WTC11 (cell line): Measurements from ENCODE around the gene CHST5. TPM values are rescaled to one million over a fixed set of nuclear protein-coding genes. Genes with fewer than 3 reads are reported as not detected.
"Not testable (repeated sequence)": the region's sequence is repeated elsewhere in the genome, so short reads cannot be mapped to it uniquely, and the experiment has no call there.

Experiments used
- ATAC-seq: fragments of 200-7000 bp; cut with Tn5 transposase; 2 replicates; pipeline ENCODE4 v1.10.0; 2021; ENCODE audit warnings: mild to moderate bottlenecking, moderate library complexity
- CTCF ChIA-PET: fragments of 300-600 bp; sonication (Branson Sonifier 250); formaldehyde crosslinking; loops from one replicate; lab custom pipeline; 2021; ENCODE audit warnings: antibody characterized with exemption; lab: Charles Lee
- POLR2A ChIA-PET: fragments of 350-600 bp; sonication (Branson Sonifier 250); formaldehyde crosslinking; loops from one replicate; lab custom pipeline; 2021; ENCODE audit warnings: antibody characterized with exemption; lab: Charles Lee
- DNase-seq: peaks from one replicate; pipeline ENCODE4 v3.0.0; 2021; ENCODE audit warnings: low spot score
- H3K27ac Mint-ChIP-seq: 2 replicates; pipeline ENCODE4 v1.8.0; 2021; ENCODE audit warnings: mixed read lengths
- H3K27me3 Mint-ChIP-seq: 2 replicates; pipeline ENCODE4 v1.8.0; 2021; ENCODE audit warnings: low read depth, mild to moderate bottlenecking, moderate library complexity, mixed read lengths
- H3K36me3 Mint-ChIP-seq: 2 replicates; pipeline ENCODE4 v1.8.0; 2021; ENCODE audit warnings: mixed read lengths
- H3K4me1 Mint-ChIP-seq: 2 replicates; pipeline ENCODE4 v1.8.0; 2022; ENCODE audit warnings: mixed read lengths
- H3K4me3 Mint-ChIP-seq: 2 replicates; pipeline ENCODE4 v1.8.0; 2021; ENCODE audit warnings: mild to moderate bottlenecking, moderate library complexity, mixed read lengths
- H3K9me3 Mint-ChIP-seq: 2 replicates; pipeline ENCODE4 v1.8.0; 2021; ENCODE audit warnings: mixed read lengths
- ATF1 ChIP-seq: sonication (generic); formaldehyde crosslinking; IDR thresholded peaks from 2 replicates; pipeline ENCODE4 v1.8.1; 2023; ENCODE audit warnings: mild to moderate bottlenecking, moderate library complexity, missing genetic modification reagents
- CREM ChIP-seq: sonication (generic); formaldehyde crosslinking; IDR thresholded peaks from 2 replicates; pipeline ENCODE4 v1.8.1; 2022; ENCODE audit warnings: mild to moderate bottlenecking, missing genetic modification reagents, moderate library complexity
- FOXK1 ChIP-seq: sonication (generic); formaldehyde crosslinking; IDR thresholded peaks from 2 replicates; pipeline ENCODE4 v1.8.0; 2022; ENCODE audit warnings: mild to moderate bottlenecking, moderate library complexity, missing genetic modification reagents
- MYBL2 ChIP-seq: sonication (generic); formaldehyde crosslinking; IDR thresholded peaks from 2 replicates; pipeline ENCODE4 v1.8.1; 2023; ENCODE audit warnings: mild to moderate bottlenecking, moderate library complexity, missing genetic modification reagents
- NFE2L1 ChIP-seq: sonication (generic); formaldehyde crosslinking; IDR thresholded peaks from 2 replicates; pipeline ENCODE4 v1.8.1; 2023; ENCODE audit warnings: missing genetic modification reagents
- NR3C1 ChIP-seq: sonication (generic); formaldehyde crosslinking; conservative IDR thresholded peaks from 2 replicates; pipeline ENCODE4 v1.8.1; 2023; ENCODE audit warnings: low read depth, mild to moderate bottlenecking, missing genetic modification reagents
- SMAD3 ChIP-seq: sonication (generic); formaldehyde crosslinking; IDR thresholded peaks from 2 replicates; pipeline ENCODE4 v1.8.0; 2022; ENCODE audit warnings: missing genetic modification reagents, mild to moderate bottlenecking, borderline replicate concordance
- TCF7 ChIP-seq: sonication (generic); formaldehyde crosslinking; IDR thresholded peaks from 2 replicates; pipeline ENCODE4 v1.8.0; 2022; ENCODE audit warnings: mild to moderate bottlenecking, low read depth, missing genetic modification reagents, moderate library complexity
- ZNF396 ChIP-seq: fragments of 250-450 bp; sonication (Bioruptor Pico); IDR thresholded peaks from 2 replicates; pipeline ENCODE4 v1.8.0; 2021; ENCODE audit warnings: mild to moderate bottlenecking, moderate library complexity, borderline replicate concordance
- total RNA-seq: library from RNA; stranded (reverse); gene quantifications from 3 replicates; pipeline ENCODE4 v1.2.3, GENCODE V29; 2021
- TF ChIP-seq, protein P1 (sequence below): sonication (generic); formaldehyde crosslinking; IDR thresholded peaks from 2 replicates; pipeline ENCODE4 v1.8.0; 2022; ENCODE audit warnings: mild to moderate bottlenecking, missing genetic modification reagents
- TF ChIP-seq, protein P2 (sequence below): sonication (generic); formaldehyde crosslinking; IDR thresholded peaks from 2 replicates; pipeline ENCODE4 v1.8.1; 2023; ENCODE audit warnings: mild to moderate bottlenecking, moderate library complexity, missing genetic modification reagents
- TF ChIP-seq, protein P3 (sequence below): sonication (generic); formaldehyde crosslinking; IDR thresholded peaks from 2 replicates; pipeline ENCODE4 v1.8.1; 2023; ENCODE audit warnings: mild to moderate bottlenecking, missing genetic modification reagents, borderline replicate concordance
- TF ChIP-seq, protein P4 (sequence below): sonication (generic); formaldehyde crosslinking; IDR thresholded peaks from 2 replicates; pipeline ENCODE4 v1.8.0; 2023; ENCODE audit warnings: missing genetic modification reagents
- TF ChIP-seq, protein P5 (sequence below): sonication (generic); formaldehyde crosslinking; IDR thresholded peaks from 2 replicates; pipeline ENCODE4 v1.8.1; 2023; ENCODE audit warnings: mild to moderate bottlenecking, missing genetic modification reagents, moderate library complexity

CHST5 gene
- total RNA-seq, 1 experiment from 2014 or later: not detected

DNA sequence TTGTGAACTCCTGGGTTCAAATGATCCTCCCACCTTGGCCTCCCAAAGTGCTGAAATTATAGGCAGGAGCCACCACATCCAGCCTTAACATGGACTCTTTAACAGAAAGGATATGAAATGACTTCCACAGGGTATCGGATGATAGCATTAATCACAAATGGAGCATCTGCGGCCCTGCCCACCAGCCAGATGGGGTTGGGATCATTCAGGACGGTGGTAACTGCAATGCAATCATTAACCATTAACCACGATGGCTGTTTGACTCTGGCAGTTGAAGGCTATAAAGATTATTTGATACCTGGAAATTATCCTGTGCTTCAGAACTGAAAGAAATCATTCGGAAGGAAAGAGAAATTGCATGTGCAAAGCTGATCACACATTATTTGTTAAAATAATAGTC lies 5.3 kb upstream of the CHST5 start:
- DNase-seq: no peak
- POLR2A ChIA-PET: no interaction called here
- no peak overlapping the region for H3K27ac Mint-ChIP-seq
- no peak overlapping the region for H3K4me3 Mint-ChIP-seq
- TF ChIP-seq MYBL2 (CRISPR knock-in tag) (no peak), TCF7 (no peak), FOXK1 (no peak), NFE2L1 (CRISPR knock-in tag) (no peak), ATF1 (CRISPR knock-in tag) (no peak), ZNF396 (CRISPR knock-in tag) (no peak), SMAD3 (CRISPR knock-in tag) (no peak), CREM (CRISPR knock-in tag) (no peak), NR3C1 (CRISPR knock-in tag) (no peak)
- TF ChIP-seq, protein P1, sequence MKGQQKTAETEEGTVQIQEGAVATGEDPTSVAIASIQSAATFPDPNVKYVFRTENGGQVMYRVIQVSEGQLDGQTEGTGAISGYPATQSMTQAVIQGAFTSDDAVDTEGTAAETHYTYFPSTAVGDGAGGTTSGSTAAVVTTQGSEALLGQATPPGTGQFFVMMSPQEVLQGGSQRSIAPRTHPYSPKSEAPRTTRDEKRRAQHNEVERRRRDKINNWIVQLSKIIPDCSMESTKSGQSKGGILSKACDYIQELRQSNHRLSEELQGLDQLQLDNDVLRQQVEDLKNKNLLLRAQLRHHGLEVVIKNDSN (CRISPR knock-in tag): no peak
- TF ChIP-seq, protein P2, sequence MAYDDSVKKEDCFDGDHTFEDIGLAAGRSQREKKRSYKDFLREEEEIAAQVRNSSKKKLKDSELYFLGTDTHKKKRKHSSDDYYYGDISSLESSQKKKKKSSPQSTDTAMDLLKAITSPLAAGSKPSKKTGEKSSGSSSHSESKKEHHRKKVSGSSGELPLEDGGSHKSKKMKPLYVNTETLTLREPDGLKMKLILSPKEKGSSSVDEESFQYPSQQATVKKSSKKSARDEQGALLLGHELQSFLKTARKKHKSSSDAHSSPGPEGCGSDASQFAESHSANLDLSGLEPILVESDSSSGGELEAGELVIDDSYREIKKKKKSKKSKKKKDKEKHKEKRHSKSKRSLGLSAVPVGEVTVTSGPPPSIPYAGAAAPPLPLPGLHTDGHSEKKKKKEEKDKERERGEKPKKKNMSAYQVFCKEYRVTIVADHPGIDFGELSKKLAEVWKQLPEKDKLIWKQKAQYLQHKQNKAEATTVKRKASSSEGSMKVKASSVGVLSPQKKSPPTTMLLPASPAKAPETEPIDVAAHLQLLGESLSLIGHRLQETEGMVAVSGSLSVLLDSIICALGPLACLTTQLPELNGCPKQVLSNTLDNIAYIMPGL: no peak
- TF ChIP-seq, protein P3, sequence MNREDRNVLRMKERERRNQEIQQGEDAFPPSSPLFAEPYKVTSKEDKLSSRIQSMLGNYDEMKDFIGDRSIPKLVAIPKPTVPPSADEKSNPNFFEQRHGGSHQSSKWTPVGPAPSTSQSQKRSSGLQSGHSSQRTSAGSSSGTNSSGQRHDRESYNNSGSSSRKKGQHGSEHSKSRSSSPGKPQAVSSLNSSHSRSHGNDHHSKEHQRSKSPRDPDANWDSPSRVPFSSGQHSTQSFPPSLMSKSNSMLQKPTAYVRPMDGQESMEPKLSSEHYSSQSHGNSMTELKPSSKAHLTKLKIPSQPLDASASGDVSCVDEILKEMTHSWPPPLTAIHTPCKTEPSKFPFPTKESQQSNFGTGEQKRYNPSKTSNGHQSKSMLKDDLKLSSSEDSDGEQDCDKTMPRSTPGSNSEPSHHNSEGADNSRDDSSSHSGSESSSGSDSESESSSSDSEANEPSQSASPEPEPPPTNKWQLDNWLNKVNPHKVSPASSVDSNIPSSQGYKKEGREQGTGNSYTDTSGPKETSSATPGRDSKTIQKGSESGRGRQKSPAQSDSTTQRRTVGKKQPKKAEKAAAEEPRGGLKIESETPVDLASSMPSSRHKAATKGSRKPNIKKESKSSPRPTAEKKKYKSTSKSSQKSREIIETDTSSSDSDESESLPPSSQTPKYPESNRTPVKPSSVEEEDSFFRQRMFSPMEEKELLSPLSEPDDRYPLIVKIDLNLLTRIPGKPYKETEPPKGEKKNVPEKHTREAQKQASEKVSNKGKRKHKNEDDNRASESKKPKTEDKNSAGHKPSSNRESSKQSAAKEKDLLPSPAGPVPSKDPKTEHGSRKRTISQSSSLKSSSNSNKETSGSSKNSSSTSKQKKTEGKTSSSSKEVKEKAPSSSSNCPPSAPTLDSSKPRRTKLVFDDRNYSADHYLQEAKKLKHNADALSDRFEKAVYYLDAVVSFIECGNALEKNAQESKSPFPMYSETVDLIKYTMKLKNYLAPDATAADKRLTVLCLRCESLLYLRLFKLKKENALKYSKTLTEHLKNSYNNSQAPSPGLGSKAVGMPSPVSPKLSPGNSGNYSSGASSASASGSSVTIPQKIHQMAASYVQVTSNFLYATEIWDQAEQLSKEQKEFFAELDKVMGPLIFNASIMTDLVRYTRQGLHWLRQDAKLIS (CRISPR knock-in tag): no peak
- TF ChIP-seq, protein P4, sequence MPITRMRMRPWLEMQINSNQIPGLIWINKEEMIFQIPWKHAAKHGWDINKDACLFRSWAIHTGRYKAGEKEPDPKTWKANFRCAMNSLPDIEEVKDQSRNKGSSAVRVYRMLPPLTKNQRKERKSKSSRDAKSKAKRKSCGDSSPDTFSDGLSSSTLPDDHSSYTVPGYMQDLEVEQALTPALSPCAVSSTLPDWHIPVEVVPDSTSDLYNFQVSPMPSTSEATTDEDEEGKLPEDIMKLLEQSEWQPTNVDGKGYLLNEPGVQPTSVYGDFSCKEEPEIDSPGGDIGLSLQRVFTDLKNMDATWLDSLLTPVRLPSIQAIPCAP (CRISPR knock-in tag): no peak
- TF ChIP-seq, protein P5, sequence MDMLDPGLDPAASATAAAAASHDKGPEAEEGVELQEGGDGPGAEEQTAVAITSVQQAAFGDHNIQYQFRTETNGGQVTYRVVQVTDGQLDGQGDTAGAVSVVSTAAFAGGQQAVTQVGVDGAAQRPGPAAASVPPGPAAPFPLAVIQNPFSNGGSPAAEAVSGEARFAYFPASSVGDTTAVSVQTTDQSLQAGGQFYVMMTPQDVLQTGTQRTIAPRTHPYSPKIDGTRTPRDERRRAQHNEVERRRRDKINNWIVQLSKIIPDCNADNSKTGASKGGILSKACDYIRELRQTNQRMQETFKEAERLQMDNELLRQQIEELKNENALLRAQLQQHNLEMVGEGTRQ (CRISPR knock-in tag): no peak
- 0 out of 2 replicates have a peak, but pooled peaks cover 2% of the 10 kb centered on the region for H3K36me3 Mint-ChIP-seq
- ATAC-seq: no peak
- no peaks in the 10 kb centered on the region for H3K27me3 Mint-ChIP-seq
- no peaks in the 10 kb centered on the region for H3K4me1 Mint-ChIP-seq
- CTCF ChIA-PET: interaction anchor here (2.0 kb wide), 1 partner anchor 24 kb away, joined by 5 read pairs; no protein-coding TSS in a partner anchor
- H3K9me3 Mint-ChIP-seq: no peaks in the 10 kb centered on the region

DNA sequence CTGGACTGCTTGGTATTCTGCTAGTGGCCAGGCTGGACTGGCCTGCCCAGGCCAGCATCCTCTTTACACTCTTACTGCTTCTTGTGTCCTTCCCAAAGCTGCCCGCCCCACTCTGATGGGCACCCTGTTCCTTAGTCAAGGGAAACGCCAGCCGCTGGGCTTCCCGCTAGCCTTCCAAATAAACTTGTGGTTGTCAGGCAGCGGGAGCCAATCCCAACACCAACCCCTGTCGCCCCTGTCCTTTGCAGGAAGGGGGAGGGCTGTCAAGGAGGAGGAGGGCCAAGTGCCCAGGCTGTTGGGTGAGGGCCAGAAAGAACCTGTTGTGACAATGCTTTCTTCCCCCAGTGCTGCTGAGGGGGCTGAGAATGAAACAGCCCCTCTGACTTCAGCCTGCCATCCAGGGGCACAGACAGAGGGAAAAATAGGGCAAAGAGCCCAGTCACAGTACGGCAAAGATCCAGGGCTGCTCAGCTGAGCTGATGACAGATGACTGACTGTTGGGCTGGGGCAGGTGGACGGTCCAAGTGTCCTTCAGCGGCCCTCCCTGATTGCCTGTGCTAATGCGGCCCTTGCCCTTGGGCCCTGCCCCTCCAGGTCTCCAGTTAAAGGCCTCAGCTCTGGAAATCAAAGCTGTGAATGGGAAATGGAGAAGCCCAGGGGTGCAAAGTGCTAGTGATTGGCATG lies 3.1 kb upstream of the CHST5 start:
- POLR2A ChIA-PET, H3K27ac Mint-ChIP-seq, H3K9me3 Mint-ChIP-seq, ATAC-seq, DNase-seq, H3K4me3 Mint-ChIP-seq, CTCF ChIA-PET, H3K27me3 Mint-ChIP-seq, H3K36me3 Mint-ChIP-seq, H3K4me1 Mint-ChIP-seq: not testable (repeated sequence)
